HK-2 (cell line): ENCODE data around the gene HDAC4.

Source experiments
- DNase-seq: peaks from one replicate; pipeline ENCODE4 v3.0.0-alpha.2; 2018; ENCODE audit not compliant: unreplicated experiment

HDAC4 gene

GRCh38 chr2:239326831-239327535, 73.8 kb downstream of the HDAC4 start:
- DNase-seq: peak; percentile 28

GRCh38 chr2:239324456-239324855, 76.4 kb downstream of the HDAC4 start:
- no peak for DNase-seq

- no peak for DNase-seq
Measured at GRCh38 chr2:239323447-239323846, 77.4 kb downstream of the HDAC4 start.

- DNase-seq: no peak
Measured at GRCh38 chr2:239322416-239323086, 78.3 kb downstream of the HDAC4 start.

- no peak for DNase-seq
Measured at GRCh38 chr2:239321596-239322415, 79.0 kb downstream of the HDAC4 start.

GRCh38 chr2:239318790-239319661, 81.8 kb downstream of the HDAC4 start:
- no peak for DNase-seq

GRCh38 chr2:239318151-239318611, 82.6 kb downstream of the HDAC4 start:
- DNase-seq: no peak

- no peak for DNase-seq
Measured at GRCh38 chr2:239316562-239317465, 84.0 kb downstream of the HDAC4 start.

GRCh38 chr2:239315308-239315707, 85.5 kb downstream of the HDAC4 start:
- no peak for DNase-seq

GRCh38 chr2:239313776-239314175, 87.0 kb downstream of the HDAC4 start:
- DNase-seq: no peak

- DNase-seq: no peak
Measured at GRCh38 chr2:239312741-239313667, 87.8 kb downstream of the HDAC4 start.

- no peak for DNase-seq
Measured at GRCh38 chr2:239312081-239312511, 88.7 kb downstream of the HDAC4 start.

- DNase-seq: no peak
Measured at GRCh38 chr2:239311132-239312040, 89.4 kb downstream of the HDAC4 start.

GRCh38 chr2:239310401-239311061, 90.3 kb downstream of the HDAC4 start:
- DNase-seq: no peak

GRCh38 chr2:239309398-239310245, 91.2 kb downstream of the HDAC4 start:
- DNase-seq: no peak

- no peak for DNase-seq
Measured at GRCh38 chr2:239308661-239309397, 92.0 kb downstream of the HDAC4 start.
